ENCODE results near the gene MXI1. TPM values are rescaled to one million over a fixed set of nuclear protein-coding genes. Genes with fewer than 3 reads are reported as not detected.

The MXI1 gene
- total RNA-seq, 2 experiments from 2014 or later, result 47.9 to 48.2 TPM

GRCh38 chr10:110217662-110218008, 10.2 kb downstream of the MXI1 start:
- ATAC-seq (no peak), DNase-seq (no peak)
- H3K27me3 Mint-ChIP-seq, result peaks cover 6% of the 10 kb centered on the region
- H3K9me3 Mint-ChIP-seq, result no peaks in the 10 kb centered on the region
- H3K4me1 Mint-ChIP-seq (ENCODE audit: low read depth), result peaks cover 38% of the 10 kb centered on the region
- H3K36me3 Mint-ChIP-seq (ENCODE audit: low read depth), result peaks cover 2% of the 10 kb centered on the region
- no peak overlapping the region for H3K4me3 Mint-ChIP-seq
- ChIA-PET CTCF (interaction anchor here (1.2 to 12.5 kb wide), 3 partner anchors 8 to 80 kb away, joined by 5 to 171 read pairs (median 6); partner anchors contain the start of gene MXI1), POLR2A (interaction anchor here (1.0 kb wide), 1 partner anchor 56 kb away, joined by 3 read pairs; no protein-coding TSS in a partner anchor)
- TF ChIP-seq CTCF (IDR thresholded peaks at IDR 0.05), result no peak
- intact Hi-C loops (cut with micrococcal nuclease), result loop anchor here (10.0 kb wide), 1 partner anchor 203 kb away; no protein-coding TSS in a partner anchor
- H3K27ac Mint-ChIP-seq, result no peak overlapping the region

GRCh38 chr10:110218632-110219031, 11.2 kb downstream of the MXI1 start:
- Mint-ChIP-seq H3K27me3 (peaks cover 4% of the 10 kb centered on the region), H3K36me3 (ENCODE audit: low read depth) (no peaks in the 10 kb centered on the region), H3K4me3 (no peak overlapping the region), H3K4me1 (ENCODE audit: low read depth) (peaks cover 33% of the 10 kb centered on the region), H3K27ac (no peak overlapping the region), H3K9me3 (no peaks in the 10 kb centered on the region)
- ChIA-PET CTCF (interaction anchor here (1.9 to 12.5 kb wide), 2 partner anchors 9 to 60 kb away, joined by 5 to 171 read pairs; partner anchors contain the start of gene MXI1), POLR2A (no interaction called here)
- ATAC-seq, result no peak
- intact Hi-C loops (cut with micrococcal nuclease), result loop anchor here (10.0 kb wide), 1 partner anchor 204 kb away; no protein-coding TSS in a partner anchor
- no peak for DNase-seq
- no peak for TF ChIP-seq CTCF (IDR thresholded peaks at IDR 0.05)

- H3K4me1 Mint-ChIP-seq (ENCODE audit: low read depth), result peaks cover 31% of the 10 kb centered on the region
Measured at GRCh38 chr10:110219884-110220283, 12.5 kb downstream of the MXI1 start.

GRCh38 chr10:110220398-110220797, 13.0 kb downstream of the MXI1 start:
- no peak overlapping the region for H3K4me3 Mint-ChIP-seq
- CTCF ChIA-PET, result interaction anchor here (1.1 to 12.5 kb wide), 2 partner anchors 10 to 83 kb away, joined by 5 to 171 read pairs; partner anchors contain the start of gene MXI1
- H3K27ac Mint-ChIP-seq, result no peak overlapping the region

More at GRCh38 chr10:110219884-110220283, 12.5 kb downstream of the MXI1 start:
- POLR2A ChIA-PET, result interaction anchor here (0.5 to 3.3 kb wide), 2 partner anchors 9 to 24 kb away, joined by 3 to 20 read pairs; no protein-coding TSS in a partner anchor
- ATAC-seq, result no peak
- CTCF ChIA-PET, result interaction anchor here (1.1 to 12.5 kb wide), 2 partner anchors 10 to 82 kb away, joined by 5 to 171 read pairs; partner anchors contain the start of gene MXI1
- Mint-ChIP-seq H3K4me3 (no peak overlapping the region), H3K27ac (no peak overlapping the region), H3K9me3 (no peaks in the 10 kb centered on the region), H3K27me3 (peaks cover 4% of the 10 kb centered on the region), H3K36me3 (ENCODE audit: low read depth) (no peaks in the 10 kb centered on the region)
- intact Hi-C loops (cut with micrococcal nuclease), result loop anchor here (5.0 to 10.0 kb wide), 2 partner anchors 83 to 205 kb away; no protein-coding TSS in a partner anchor
- DNase-seq, result no peak
- TF ChIP-seq CTCF (IDR thresholded peaks at IDR 0.05), result no peak

More at GRCh38 chr10:110220398-110220797, 13.0 kb downstream of the MXI1 start:
- POLR2A ChIA-PET, result interaction anchor here (0.5 to 3.3 kb wide), 2 partner anchors 10 to 24 kb away, joined by 3 to 20 read pairs; no protein-coding TSS in a partner anchor
- Mint-ChIP-seq H3K36me3 (ENCODE audit: low read depth) (no peaks in the 10 kb centered on the region), H3K9me3 (no peaks in the 10 kb centered on the region), H3K27me3 (peaks cover 4% of the 10 kb centered on the region), H3K4me1 (ENCODE audit: low read depth) (peaks cover 36% of the 10 kb centered on the region)
- no peak for TF ChIP-seq CTCF (IDR thresholded peaks at IDR 0.05)
- DNase-seq (no peak), ATAC-seq (no peak)
- intact Hi-C loops (cut with micrococcal nuclease), result loop anchor here (5.0 kb wide), 1 partner anchor 83 kb away; no protein-coding TSS in a partner anchor
